ENCODE measurements around the gene STK32B. TPM values are rescaled to one million over a fixed set of nuclear protein-coding genes. Genes with fewer than 3 reads are reported as not detected.
"Not testable (repeated sequence)": the region's sequence is repeated elsewhere in the genome, so short reads cannot be mapped to it uniquely, and the experiment has no call there.

Gene STK32B
- total and polyA plus RNA-seq, 5 donors from 2014 or later, result not detected

GRCh38 chr4:5267408-5267807 is 216.1 kb downstream of the STK32B start:
- Mint-ChIP-seq H3K4me1 (no peaks in the 10 kb centered on the region), H3K36me3 (no peaks in the 10 kb centered on the region)
- no peak for ATAC-seq (ENCODE audit: low read depth in 2 of 2)

GRCh38 chr4:5276475-5277075 is 225.3 kb downstream of the STK32B start:
- Mint-ChIP-seq H3K27ac (no peak overlapping the region), H3K4me3 (no peak overlapping the region), H3K36me3 (no peaks in the 10 kb centered on the region), H3K27me3 (no peaks in the 10 kb centered on the region), H3K4me1 (no peaks in the 10 kb centered on the region), H3K9me3 (peaks cover 0 to 6% (median 0%) of the 10 kb centered on the region in 7 donors)
- H3K27me3 ChIP-seq (ENCODE audit: control insufficient read depth, insufficient read depth, low read length), result no peaks in the 10 kb centered on the region
- ATAC-seq (ENCODE audit: low read depth in 2 of 2), result no peak
- no peaks in the 10 kb centered on the region for H3K9me3 ChIP-seq (ENCODE audit: control insufficient read depth in 2 of 2, low read length in 2 of 2)
- H3K4me1 ChIP-seq (ENCODE audit: control insufficient read depth, insufficient read depth, low read length, poor library complexity, severe bottlenecking), result no peaks in the 10 kb centered on the region
- H3K4me3 ChIP-seq (ENCODE audit: low read depth, low read length), result no peak overlapping the region
- no peaks in the 10 kb centered on the region for H3K36me3 ChIP-seq (ENCODE audit: control insufficient read depth, insufficient read depth, low read length)
- H3K27ac ChIP-seq (ENCODE audit: insufficient read depth, low read length, poor library complexity, severe bottlenecking), result no peak overlapping the region
- DNase-seq, result no peak

More at GRCh38 chr4:5267408-5267807, 216.1 kb downstream of the STK32B start:
- Histone ChIP-seq H3K4me3 (ENCODE audit: low read depth, low read length) (no peak overlapping the region), H3K27ac (ENCODE audit: insufficient read depth, low read length, poor library complexity, severe bottlenecking) (no peak overlapping the region), H3K27me3 (ENCODE audit: control insufficient read depth, insufficient read depth, low read length) (peaks cover 2% of the 10 kb centered on the region), H3K36me3 (ENCODE audit: control insufficient read depth, insufficient read depth, low read length) (no peaks in the 10 kb centered on the region), H3K9me3 (ENCODE audit: control insufficient read depth in 2 of 2, low read length in 2 of 2) (no peaks in the 10 kb centered on the region), H3K4me1 (ENCODE audit: control insufficient read depth, insufficient read depth, low read length, poor library complexity, severe bottlenecking) (no peaks in the 10 kb centered on the region)
- Mint-ChIP-seq H3K27me3 (peaks cover 4% of the 10 kb centered on the region), H3K27ac (no peak overlapping the region), H3K4me3 (no peak overlapping the region), H3K9me3 (peaks cover 0 to 2% (median 0%) of the 10 kb centered on the region in 7 donors)
- no peak for DNase-seq

- Mint-ChIP-seq H3K27me3 (no peaks in the 10 kb centered on the region), H3K4me1 (no peaks in the 10 kb centered on the region), H3K36me3 (no peaks in the 10 kb centered on the region), H3K9me3 (peaks cover 0 to 6% (median 0%) of the 10 kb centered on the region in 7 donors), H3K27ac (no peak overlapping the region), H3K4me3 (no peak overlapping the region)
- ATAC-seq (ENCODE audit: low read depth in 2 of 2) (no peak), DNase-seq (no peak)
- no peaks in the 10 kb centered on the region for H3K9me3 ChIP-seq (ENCODE audit: control insufficient read depth in 2 of 2, low read length in 2 of 2)
- H3K27me3 ChIP-seq (ENCODE audit: control insufficient read depth, insufficient read depth, low read length), result no peaks in the 10 kb centered on the region
- H3K4me3 ChIP-seq (ENCODE audit: low read depth, low read length), result no peak overlapping the region
- H3K4me1 ChIP-seq (ENCODE audit: control insufficient read depth, insufficient read depth, low read length, poor library complexity, severe bottlenecking), result no peaks in the 10 kb centered on the region
- no peak overlapping the region for H3K27ac ChIP-seq (ENCODE audit: insufficient read depth, low read length, poor library complexity, severe bottlenecking)
- H3K36me3 ChIP-seq (ENCODE audit: control insufficient read depth, insufficient read depth, low read length), result no peaks in the 10 kb centered on the region
These were observed 225.8 kb downstream of the STK32B start for GRCh38 chr4:5277079-5277478.

- H3K4me3 Mint-ChIP-seq, result no peak overlapping the region
- H3K36me3 Mint-ChIP-seq, result no peaks in the 10 kb centered on the region
- DNase-seq (no peak), ATAC-seq (ENCODE audit: low read depth in 2 of 2) (no peak)
- Histone ChIP-seq H3K27ac (ENCODE audit: insufficient read depth, low read length, poor library complexity, severe bottlenecking) (no peak overlapping the region), H3K9me3 (ENCODE audit: control insufficient read depth in 2 of 2, low read length in 2 of 2) (no peaks in the 10 kb centered on the region), H3K27me3 (ENCODE audit: control insufficient read depth, insufficient read depth, low read length) (no peaks in the 10 kb centered on the region), H3K4me3 (ENCODE audit: low read depth, low read length) (no peak overlapping the region), H3K36me3 (ENCODE audit: control insufficient read depth, insufficient read depth, low read length) (no peaks in the 10 kb centered on the region), H3K4me1 (ENCODE audit: control insufficient read depth, insufficient read depth, low read length, poor library complexity, severe bottlenecking) (no peaks in the 10 kb centered on the region)
- H3K4me1 Mint-ChIP-seq, result no peaks in the 10 kb centered on the region
- peaks cover 0 to 6% (median 0%) of the 10 kb centered on the region in 7 donors for H3K9me3 Mint-ChIP-seq
- H3K27ac Mint-ChIP-seq, result no peak overlapping the region
- no peaks in the 10 kb centered on the region for H3K27me3 Mint-ChIP-seq
These were observed 226.9 kb downstream of the STK32B start for GRCh38 chr4:5278213-5278612.

- H3K9me3 ChIP-seq (ENCODE audit: control insufficient read depth in 2 of 2, low read length in 2 of 2); H3K4me3 Mint-ChIP-seq; H3K9me3 Mint-ChIP-seq; H3K27ac Mint-ChIP-seq; H3K4me1 ChIP-seq (ENCODE audit: control insufficient read depth, insufficient read depth, low read length, poor library complexity, severe bottlenecking); H3K36me3 Mint-ChIP-seq; H3K4me3 ChIP-seq (ENCODE audit: low read depth, low read length); H3K27ac ChIP-seq (ENCODE audit: insufficient read depth, low read length, poor library complexity, severe bottlenecking); H3K27me3 Mint-ChIP-seq; H3K36me3 ChIP-seq (ENCODE audit: control insufficient read depth, insufficient read depth, low read length); ATAC-seq (ENCODE audit: low read depth in 2 of 2); H3K4me1 Mint-ChIP-seq; DNase-seq; H3K27me3 ChIP-seq (ENCODE audit: control insufficient read depth, insufficient read depth, low read length): not testable (repeated sequence)
These were observed 228.8 kb downstream of the STK32B start for GRCh38 chr4:5280069-5280468.

GRCh38 chr4:5280828-5281227 is 229.5 kb downstream of the STK32B start:
- H3K27me3 ChIP-seq (ENCODE audit: control insufficient read depth, insufficient read depth, low read length), result no peaks in the 10 kb centered on the region
- DNase-seq (no peak), ATAC-seq (ENCODE audit: low read depth in 2 of 2) (no peak)
- H3K4me1 ChIP-seq (ENCODE audit: control insufficient read depth, insufficient read depth, low read length, poor library complexity, severe bottlenecking), result no peaks in the 10 kb centered on the region
- H3K9me3 ChIP-seq (ENCODE audit: control insufficient read depth in 2 of 2, low read length in 2 of 2), result no peaks in the 10 kb centered on the region
- no peak overlapping the region for H3K27ac ChIP-seq (ENCODE audit: insufficient read depth, low read length, poor library complexity, severe bottlenecking)
- Mint-ChIP-seq H3K4me3 (no peak overlapping the region), H3K9me3 (peaks cover 0 to 3% (median 0%) of the 10 kb centered on the region in 7 donors), H3K27ac (no peak overlapping the region), H3K4me1 (no peaks in the 10 kb centered on the region), H3K27me3 (no peaks in the 10 kb centered on the region), H3K36me3 (no peaks in the 10 kb centered on the region)
- no peak overlapping the region for H3K4me3 ChIP-seq (ENCODE audit: low read depth, low read length)
- no peaks in the 10 kb centered on the region for H3K36me3 ChIP-seq (ENCODE audit: control insufficient read depth, insufficient read depth, low read length)

- no peaks in the 10 kb centered on the region for H3K27me3 Mint-ChIP-seq
- no peaks in the 10 kb centered on the region for H3K4me1 ChIP-seq (ENCODE audit: control insufficient read depth, insufficient read depth, low read length, poor library complexity, severe bottlenecking)
- no peak for ATAC-seq (ENCODE audit: low read depth in 2 of 2)
- no peaks in the 10 kb centered on the region for H3K4me1 Mint-ChIP-seq
- H3K27ac Mint-ChIP-seq, result no peak overlapping the region
- no peaks in the 10 kb centered on the region for H3K36me3 ChIP-seq (ENCODE audit: control insufficient read depth, insufficient read depth, low read length)
- no peak for DNase-seq
- H3K27me3 ChIP-seq (ENCODE audit: control insufficient read depth, insufficient read depth, low read length), result no peaks in the 10 kb centered on the region
- H3K4me3 ChIP-seq (ENCODE audit: low read depth, low read length), result no peak overlapping the region
- H3K36me3 Mint-ChIP-seq, result no peaks in the 10 kb centered on the region
- no peak overlapping the region for H3K27ac ChIP-seq (ENCODE audit: insufficient read depth, low read length, poor library complexity, severe bottlenecking)
- H3K9me3 ChIP-seq (ENCODE audit: control insufficient read depth in 2 of 2, low read length in 2 of 2), result no peaks in the 10 kb centered on the region
- H3K4me3 Mint-ChIP-seq, result no peak overlapping the region
- peaks cover 0 to 4% (median 0%) of the 10 kb centered on the region in 7 donors for H3K9me3 Mint-ChIP-seq
These were observed 232.6 kb downstream of the STK32B start for GRCh38 chr4:5283837-5284236.

- H3K4me3 ChIP-seq (ENCODE audit: low read depth, low read length), result no peak overlapping the region
- ATAC-seq (ENCODE audit: low read depth in 2 of 2) (no peak), DNase-seq (no peak)
- H3K4me3 Mint-ChIP-seq, result no peak overlapping the region
- no peaks in the 10 kb centered on the region for H3K36me3 Mint-ChIP-seq
- no peaks in the 10 kb centered on the region for H3K36me3 ChIP-seq (ENCODE audit: control insufficient read depth, insufficient read depth, low read length)
- H3K27ac ChIP-seq (ENCODE audit: insufficient read depth, low read length, poor library complexity, severe bottlenecking), result no peak overlapping the region
- H3K27ac Mint-ChIP-seq, result no peak overlapping the region
- no peaks in the 10 kb centered on the region for H3K4me1 ChIP-seq (ENCODE audit: control insufficient read depth, insufficient read depth, low read length, poor library complexity, severe bottlenecking)
- H3K9me3 ChIP-seq (ENCODE audit: control insufficient read depth in 2 of 2, low read length in 2 of 2), result no peaks in the 10 kb centered on the region
- no peaks in the 10 kb centered on the region for H3K27me3 ChIP-seq (ENCODE audit: control insufficient read depth, insufficient read depth, low read length)
- no peaks in the 10 kb centered on the region for H3K4me1 Mint-ChIP-seq
- no peaks in the 10 kb centered on the region for H3K27me3 Mint-ChIP-seq
- H3K9me3 Mint-ChIP-seq, result peaks cover 0 to 4% (median 0%) of the 10 kb centered on the region in 7 donors
These were observed 233.2 kb downstream of the STK32B start for GRCh38 chr4:5284517-5284916.

All from CD4-positive, CD25-positive, alpha-beta regulatory T cell (primary cell).